AG04449 (cell line): ENCODE results near the gene RRAGC.
A peak's percentile ranks its signal among the peaks of the same experiment; 100 is the strongest.

Experiments used
- CTCF ChIA-PET: fragments of 350-600 bp; formaldehyde crosslinking; extraction: SDS; loops from one replicate; lab custom pipeline; 2021; ENCODE audit warnings: antibody characterized with exemption; lab: Yijun Ruan, JAX
- POLR2A ChIA-PET: fragments of 400-600, 350-600 bp; formaldehyde crosslinking; extraction: SDS; loops from one replicate; lab custom pipeline; 2020; ENCODE audit warnings: antibody characterized with exemption, inconsistent platforms; lab: Yijun Ruan, JAX
- DNase-seq: peaks from one replicate; pipeline ENCODE4 v3.0.0-alpha.2; 2010; ENCODE audit warnings: low read depth, low spot score
- H3K4me3 ChIP-seq: 2 replicates; pipeline ENCODE4 v1.5.1; 2011; ENCODE audit warnings: low read depth, mild to moderate bottlenecking, control low read depth, low read length
- CTCF ChIP-seq: IDR thresholded peaks from one replicate; pipeline ENCODE4 v1.5.1; 2011; ENCODE audit warnings: mild to moderate bottlenecking, moderate library complexity, low read length, control low read depth, inconsistent platforms; ENCODE audit not compliant: insufficient read depth; ENCODE audit errors: missing control alignments

Gene RRAGC

DNA sequence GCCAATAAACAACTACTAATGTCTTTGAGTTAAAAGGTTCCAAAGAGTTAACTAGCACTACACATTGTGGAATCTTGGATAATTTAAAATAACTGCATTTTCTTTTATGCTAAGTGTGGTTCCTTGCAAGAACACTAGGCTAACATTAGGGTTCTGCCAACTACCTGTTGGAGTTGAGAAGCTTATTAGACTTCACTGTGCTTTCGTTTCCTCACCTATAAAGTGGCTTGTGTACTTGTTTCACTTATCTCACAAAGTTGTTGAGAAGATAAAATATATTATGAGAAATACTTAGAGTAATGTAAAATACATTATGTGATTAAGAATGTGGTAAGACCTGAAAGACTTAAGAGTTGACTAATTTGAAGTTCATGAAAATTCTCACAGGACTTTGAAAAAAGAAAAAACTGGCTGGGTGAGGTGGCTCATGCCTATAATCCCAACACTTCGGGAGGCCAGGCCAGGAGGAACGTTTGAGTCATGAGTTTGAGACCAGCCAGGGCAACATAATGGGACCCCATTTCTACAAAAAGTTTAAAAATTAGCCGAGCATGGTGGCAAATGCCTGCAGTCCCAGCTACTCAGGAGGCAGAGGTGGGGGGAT is 5.6 kb upstream of the RRAGC start:
- ChIA-PET POLR2A (no interaction called here), CTCF (no interaction called here)
- DNase-seq = no peak
- H3K4me3 ChIP-seq = no peak overlapping the region
- no peak for TF ChIP-seq CTCF

DNA sequence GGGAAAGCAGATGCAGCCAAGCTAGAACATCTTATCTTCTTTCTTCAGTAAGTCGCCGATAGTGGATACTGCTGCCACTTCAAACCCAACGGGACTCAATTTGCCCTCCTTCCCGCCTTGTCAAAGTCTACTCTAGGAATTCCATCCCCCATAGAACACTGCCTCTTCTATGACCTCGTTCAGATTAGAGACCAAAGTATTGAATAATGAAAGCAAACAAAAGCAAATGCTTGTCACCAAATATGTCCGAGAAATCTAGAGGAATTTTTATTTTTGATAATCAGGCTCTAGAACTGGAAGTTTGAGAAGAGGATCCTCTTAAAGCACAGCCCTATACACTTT is 853 bp upstream of the RRAGC start:
- ChIA-PET POLR2A (no interaction called here), CTCF (interaction anchor here (1.5 to 3.1 kb wide), 3 partner anchors 9 to 238 kb away, joined by 4 to 19 read pairs (median 5); no protein-coding TSS in a partner anchor)
- H3K4me3 ChIP-seq = peak overlapping the region; percentile 92
- no peak for DNase-seq
- no peak for TF ChIP-seq CTCF

- peak overlapping the region; percentile 77 for H3K4me3 ChIP-seq
- no peak for TF ChIP-seq CTCF
- ChIA-PET CTCF (interaction anchor here (1.5 to 3.9 kb wide), 2 partner anchors 10 to 233 kb away, joined by 5 to 13 read pairs; no protein-coding TSS in a partner anchor), POLR2A (no interaction called here)
- DNase-seq = no peak
Measured at GRCh38 chr1:38858833-38859560, 575 bp downstream of the RRAGC start.

- ChIA-PET POLR2A (no interaction called here), CTCF (interaction anchor here (1.0 to 1.2 kb wide), 2 partner anchors 10 to 17 kb away, joined by 3 read pairs; no protein-coding TSS in a partner anchor)
- no peak overlapping the region for H3K4me3 ChIP-seq
- TF ChIP-seq CTCF = no peak
- no peak for DNase-seq
Measured at GRCh38 chr1:38852780-38853179, 6.8 kb downstream of the RRAGC start.

DNA sequence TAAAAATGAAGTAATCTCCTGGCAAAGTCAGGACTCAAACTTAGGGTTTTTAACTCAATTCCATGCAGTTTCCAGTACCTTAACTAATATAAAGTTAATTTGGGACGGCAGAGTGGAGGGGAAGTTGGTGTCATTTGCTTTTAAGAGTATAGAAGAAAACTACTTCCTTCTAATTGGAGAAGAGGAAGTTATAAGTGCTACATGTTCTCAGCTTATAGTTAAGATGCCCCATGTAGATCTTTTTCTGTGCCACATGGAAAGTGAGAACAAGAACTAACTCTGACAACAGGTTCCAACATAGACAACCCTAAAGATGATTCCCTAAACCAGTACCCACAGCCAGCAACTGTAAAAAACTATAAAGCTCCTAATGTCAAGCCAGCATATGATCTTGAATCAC is 11.5 kb downstream of the RRAGC start:
- DNase-seq = no peak
- POLR2A ChIA-PET = no interaction called here

More for the DNA sequence above, 11.5 kb downstream of the RRAGC start:
- TF ChIP-seq CTCF = no peak
- CTCF ChIA-PET = no interaction called here
- H3K4me3 ChIP-seq = no peak overlapping the region
